Activated CD8-positive, alpha-beta memory T cell treated with anti-CD3 and anti-CD28 coated beads, Interleukin-2, amount 50 U/mL, for 1 hour (primary cell): Measurements from ENCODE around the gene KLK1.

Experiments
- DNase-seq: peaks from one replicate; pipeline ENCODE4 v3.0.0-alpha.2; 2020; ENCODE audit errors: extremely low read depth

Gene KLK1

GRCh38 chr19:50836543-50837195, 13.1 kb upstream of the KLK1 start:
- no peak for DNase-seq

- no peak for DNase-seq
Measured at GRCh38 chr19:50835785-50836542, 12.4 kb upstream of the KLK1 start.

- no peak for DNase-seq
Measured at GRCh38 chr19:50835103-50835784, 11.7 kb upstream of the KLK1 start.

- no peak for DNase-seq
Measured at GRCh38 chr19:50833802-50834167, 10.2 kb upstream of the KLK1 start.

GRCh38 chr19:50833117-50833801, 9.7 kb upstream of the KLK1 start, which contains the start of gene KLK15:
Gene KLK15 (minus strand): TSS chr19:50833574. CDS start chr19:50831492, 2,082 bp downstream.
- no peak for DNase-seq

GRCh38 chr19:50832666-50833065, 9.1 kb upstream of the KLK1 start:
- no peak for DNase-seq

- no peak for DNase-seq
Measured at GRCh38 chr19:50831026-50831396, 7.4 kb upstream of the KLK1 start.

GRCh38 chr19:50830266-50831025, 6.9 kb upstream of the KLK1 start:
- DNase-seq, result no peak

GRCh38 chr19:50829801-50830200, 6.2 kb upstream of the KLK1 start:
- DNase-seq, result no peak

GRCh38 chr19:50827476-50827875, 3.9 kb upstream of the KLK1 start:
- no peak for DNase-seq

- DNase-seq, result no peak
Measured at GRCh38 chr19:50826492-50827240, 3.1 kb upstream of the KLK1 start.

GRCh38 chr19:50822661-50823208, 852 bp downstream of the KLK1 start:
- no peak for DNase-seq

- DNase-seq, result no peak
Measured at GRCh38 chr19:50821622-50822021, 2.0 kb downstream of the KLK1 start.

- DNase-seq, result no peak
Measured at GRCh38 chr19:50821248-50821612, 2.4 kb downstream of the KLK1 start.

GRCh38 chr19:50820549-50821247, 2.9 kb downstream of the KLK1 start:
- no peak for DNase-seq

GRCh38 chr19:50820086-50820485, 3.5 kb downstream of the KLK1 start:
- DNase-seq, result no peak

- no peak for DNase-seq
Measured at GRCh38 chr19:50819636-50820035, 4.0 kb downstream of the KLK1 start.

- no peak for DNase-seq
Measured at GRCh38 chr19:50818859-50819472, 4.6 kb downstream of the KLK1 start.
